HEK293T (cell line): ENCODE results near the gene ARRDC3.

ENCODE experiments used
- CTCF ChIA-PET: fragments of 350-600 bp; formaldehyde crosslinking; extraction: SDS; loops from one replicate; lab custom pipeline; 2021; ENCODE audit warnings: antibody characterized with exemption, inconsistent platforms; lab: Yijun Ruan, JAX
- POLR2A ChIA-PET: fragments of 350-600 bp; formaldehyde crosslinking; extraction: SDS; loops from one replicate; lab custom pipeline; 2020; ENCODE audit warnings: antibody characterized with exemption, inconsistent platforms; lab: Yijun Ruan, JAX
- DNase-seq: peaks from one replicate; pipeline ENCODE4 v3.0.0; 2012; ENCODE audit warnings: mixed read lengths; ENCODE audit errors: extremely low spot score
- ARNT ChIP-seq: fragments of 450-650 bp; IDR thresholded peaks from 2 replicates; pipeline ENCODE4 v1.6.1; 2017; ENCODE audit warnings: mild to moderate bottlenecking
- BHLHE40 ChIP-seq: fragments of 450-650 bp; IDR thresholded peaks from 2 replicates; pipeline ENCODE4 v1.6.1; 2016; ENCODE audit warnings: mild to moderate bottlenecking, moderate library complexity, borderline replicate concordance
- CTBP1 ChIP-seq: fragments of 450-650 bp; IDR thresholded peaks from 2 replicates; pipeline ENCODE4 v1.6.1; 2016; ENCODE audit warnings: borderline replicate concordance
- ELF4 ChIP-seq: fragments of 450-650 bp; IDR thresholded peaks from 2 replicates; pipeline ENCODE4 v1.6.1; 2017; ENCODE audit warnings: antibody characterized with exemption
- FOXA1 ChIP-seq: fragments of 450-650 bp; IDR thresholded peaks from 2 replicates; pipeline ENCODE4 v1.6.1; 2016; ENCODE audit warnings: mild to moderate bottlenecking
- FOXK2 ChIP-seq: fragments of 450-650 bp; IDR thresholded peaks from 2 replicates; pipeline ENCODE4 v1.6.1; 2016; ENCODE audit warnings: mild to moderate bottlenecking
- FOXM1 ChIP-seq: fragments of 450-650 bp; IDR thresholded peaks from 2 replicates; pipeline ENCODE4 v1.6.1; 2017; ENCODE audit warnings: mild to moderate bottlenecking, borderline replicate concordance
- HDGF ChIP-seq: fragments of 450-650 bp; IDR thresholded peaks from 2 replicates; pipeline ENCODE4 v1.6.1; 2017; ENCODE audit warnings: antibody characterized with exemption, borderline replicate concordance
- L3MBTL2 ChIP-seq: fragments of 450-650 bp; conservative IDR thresholded peaks from 2 replicates; pipeline ENCODE4 v1.6.1; 2016; ENCODE audit warnings: mild to moderate bottlenecking
- LEF1 ChIP-seq: fragments of 450-650 bp; IDR thresholded peaks from 2 replicates; pipeline ENCODE4 v1.6.1; 2017; ENCODE audit warnings: mild to moderate bottlenecking, borderline replicate concordance
- NFRKB ChIP-seq: fragments of 450-650 bp; IDR thresholded peaks from 2 replicates; pipeline ENCODE4 v1.6.1; 2016; ENCODE audit warnings: mild to moderate bottlenecking, moderate library complexity
- SP1 ChIP-seq: fragments of 450-650 bp; IDR thresholded peaks from 2 replicates; pipeline ENCODE4 v1.6.1; 2017
- SUZ12 ChIP-seq: fragments of 450-650 bp; IDR thresholded peaks from 2 replicates; pipeline ENCODE4 v1.6.1; 2016; ENCODE audit warnings: mild to moderate bottlenecking
- TARDBP ChIP-seq: fragments of 450-650 bp; IDR thresholded peaks from 2 replicates; pipeline ENCODE4 v1.6.1; 2016
- ZNF384 ChIP-seq: fragments of 450-650 bp; IDR thresholded peaks from 2 replicates; pipeline ENCODE4 v1.6.1; 2016
- TF ChIP-seq, protein P1 (sequence below): fragments of 450-650 bp; IDR thresholded peaks from 2 replicates; pipeline ENCODE4 v1.6.1; 2016

ARRDC3 gene, protein sequence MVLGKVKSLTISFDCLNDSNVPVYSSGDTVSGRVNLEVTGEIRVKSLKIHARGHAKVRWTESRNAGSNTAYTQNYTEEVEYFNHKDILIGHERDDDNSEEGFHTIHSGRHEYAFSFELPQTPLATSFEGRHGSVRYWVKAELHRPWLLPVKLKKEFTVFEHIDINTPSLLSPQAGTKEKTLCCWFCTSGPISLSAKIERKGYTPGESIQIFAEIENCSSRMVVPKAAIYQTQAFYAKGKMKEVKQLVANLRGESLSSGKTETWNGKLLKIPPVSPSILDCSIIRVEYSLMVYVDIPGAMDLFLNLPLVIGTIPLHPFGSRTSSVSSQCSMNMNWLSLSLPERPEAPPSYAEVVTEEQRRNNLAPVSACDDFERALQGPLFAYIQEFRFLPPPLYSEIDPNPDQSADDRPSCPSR

DNA sequence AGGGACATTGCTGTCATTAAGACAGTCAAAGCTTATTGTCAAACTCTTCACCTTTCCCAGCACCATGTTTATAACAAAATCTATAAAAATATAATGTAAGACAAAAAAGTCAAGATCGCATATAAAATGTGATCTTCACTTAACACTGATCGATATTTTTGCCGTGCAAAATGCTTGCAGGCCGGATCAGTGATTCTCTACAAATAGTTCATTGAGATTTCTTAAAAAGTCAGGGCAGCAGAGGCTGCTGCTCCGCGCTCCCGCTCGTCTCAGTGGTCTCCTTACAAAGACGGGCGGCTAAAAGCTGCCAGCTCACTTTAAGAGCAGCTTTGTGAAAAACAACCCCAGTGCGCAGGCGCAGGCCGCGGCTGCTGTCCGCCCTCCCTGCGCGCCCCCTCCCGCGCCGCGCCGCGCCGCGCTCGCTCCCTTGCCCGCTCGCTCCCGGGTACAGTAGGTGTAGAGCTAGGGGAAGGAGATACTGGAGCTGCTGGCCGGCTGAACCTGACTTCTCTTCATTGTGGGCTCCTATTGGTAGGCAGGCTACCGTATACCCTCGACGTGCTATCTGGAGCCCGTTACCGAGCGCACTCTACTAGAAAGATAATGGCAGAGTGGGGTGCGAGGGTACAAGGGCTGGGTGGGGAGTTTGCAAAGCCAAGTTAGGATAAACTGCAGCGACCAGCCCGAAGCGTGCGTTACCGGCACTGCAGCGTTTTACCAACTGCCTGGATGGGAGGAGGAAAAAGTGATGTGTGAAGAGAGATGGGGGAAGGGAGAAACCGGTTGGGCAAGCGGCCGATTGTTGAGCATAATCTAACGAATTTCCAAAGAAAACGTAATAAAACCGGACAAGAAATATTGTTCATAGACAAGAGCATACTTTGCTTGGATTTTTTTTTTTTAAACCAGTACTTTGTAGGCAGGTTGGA is at the start of gene ARRDC3:
TSS of gene ARRDC3 (minus strand) at position 291 of the 929 bp plus-strand sequence. CDS start at position 66, 225 bp downstream.
- peak; percentile 84 for DNase-seq
- ChIA-PET CTCF (interaction anchor here (0.7 to 4.2 kb wide), 7 partner anchors 34 to 451 kb away, joined by 3 to 32 read pairs (median 9); no protein-coding TSS in a partner anchor), POLR2A (interaction anchor here (0.6 to 3.2 kb wide), 52 partner anchors 8 to 502 kb away, joined by 3 to 22 read pairs (median 4); no protein-coding TSS in a partner anchor)
- TF ChIP-seq L3MBTL2, result peak; percentile 52; the same call in 1 of the 2 replicates
- TF ChIP-seq LEF1, result no peak
- peak; percentile 84 for TF ChIP-seq ELF4
- TF ChIP-seq TARDBP, result no peak

DNA sequence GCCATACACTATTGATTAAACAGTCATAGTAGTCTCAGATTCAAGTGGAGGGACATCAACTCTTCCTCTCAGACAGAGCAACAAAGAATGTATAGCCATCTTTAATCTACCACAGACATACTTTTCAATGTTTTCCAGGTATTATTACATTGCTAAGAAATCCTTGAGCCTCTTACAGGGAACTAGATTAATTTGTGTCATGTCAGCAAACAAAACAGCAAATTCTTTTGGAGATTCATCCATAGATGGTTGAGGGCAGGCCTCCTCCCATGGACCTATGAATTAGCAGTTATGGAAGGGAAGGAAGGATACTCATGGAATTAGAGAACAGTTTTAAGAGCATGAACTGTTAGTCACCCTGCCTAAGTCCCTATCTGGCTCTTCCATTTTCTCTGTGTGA is 47.8 kb upstream of the ARRDC3 start:
- no peak for DNase-seq
- ChIA-PET CTCF (interaction anchor here (1.2 kb wide), 1 partner anchor 12 kb away, joined by 5 read pairs; no protein-coding TSS in a partner anchor), POLR2A (no interaction called here)
- TF ChIP-seq TARDBP, result no peak
- no peak for TF ChIP-seq NFRKB
- TF ChIP-seq LEF1, result no peak
- TF ChIP-seq FOXA1, result no peak
- no peak for TF ChIP-seq ARNT
- TF ChIP-seq ZNF384, result no peak
- no peak for TF ChIP-seq BHLHE40
- TF ChIP-seq HDGF, result no peak
- TF ChIP-seq SP1, result no peak
- TF ChIP-seq FOXK2, result no peak
- TF ChIP-seq L3MBTL2, result no peak
- TF ChIP-seq, protein P1, sequence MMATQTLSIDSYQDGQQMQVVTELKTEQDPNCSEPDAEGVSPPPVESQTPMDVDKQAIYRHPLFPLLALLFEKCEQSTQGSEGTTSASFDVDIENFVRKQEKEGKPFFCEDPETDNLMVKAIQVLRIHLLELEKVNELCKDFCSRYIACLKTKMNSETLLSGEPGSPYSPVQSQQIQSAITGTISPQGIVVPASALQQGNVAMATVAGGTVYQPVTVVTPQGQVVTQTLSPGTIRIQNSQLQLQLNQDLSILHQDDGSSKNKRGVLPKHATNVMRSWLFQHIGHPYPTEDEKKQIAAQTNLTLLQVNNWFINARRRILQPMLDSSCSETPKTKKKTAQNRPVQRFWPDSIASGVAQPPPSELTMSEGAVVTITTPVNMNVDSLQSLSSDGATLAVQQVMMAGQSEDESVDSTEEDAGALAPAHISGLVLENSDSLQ, result no peak
- TF ChIP-seq FOXM1, result no peak

DNA sequence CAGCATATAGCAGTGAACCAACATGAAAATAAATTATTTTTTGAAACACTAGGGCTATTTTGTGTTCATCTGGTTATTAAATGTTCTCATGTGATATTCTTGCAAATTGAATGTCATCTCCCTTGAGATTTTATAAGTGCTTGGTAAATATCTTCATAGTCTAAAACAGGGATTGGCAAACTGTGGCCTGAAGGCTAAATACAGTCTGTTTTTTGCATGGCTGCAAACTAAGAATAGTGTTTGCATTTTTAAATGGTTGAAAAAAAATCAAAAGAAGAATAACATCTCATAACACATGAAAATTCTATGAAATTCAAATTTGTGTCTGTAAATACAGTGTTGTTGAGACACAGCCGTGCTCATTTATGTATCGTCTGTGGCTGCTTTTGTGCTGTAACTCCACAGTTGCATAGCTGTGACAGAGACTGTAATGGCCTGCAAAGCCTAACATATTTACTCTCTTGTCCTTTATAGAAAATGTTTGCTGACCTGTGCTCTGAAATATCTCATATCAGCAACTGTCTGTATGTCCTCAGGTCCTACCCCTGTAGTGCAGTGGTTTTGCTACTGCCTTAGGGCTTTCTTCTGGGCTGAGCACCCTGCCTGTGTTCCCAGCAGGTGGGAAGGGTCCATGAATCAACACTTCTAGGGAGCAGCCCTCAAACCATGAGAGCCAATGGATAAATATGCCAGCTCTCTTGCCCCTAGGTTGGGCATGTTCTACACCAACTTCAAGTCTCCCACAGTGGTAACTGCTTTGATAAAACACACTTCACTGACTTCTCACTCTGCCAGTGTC is 41.7 kb upstream of the ARRDC3 start:
- TF ChIP-seq SP1 (no peak), FOXM1 (no peak), TARDBP (no peak), LEF1 (no peak), ELF4 (no peak), L3MBTL2 (no peak), FOXA1 (no peak), FOXK2 (no peak), SUZ12 (no peak), ARNT (no peak), HDGF (no peak), ZNF384 (no peak), CTBP1 (no peak), BHLHE40 (no peak), NFRKB (no peak)
- TF ChIP-seq, protein P1, result no peak
- POLR2A ChIA-PET, result no interaction called here
- no peak for DNase-seq
- CTCF ChIA-PET, result no interaction called here

DNA sequence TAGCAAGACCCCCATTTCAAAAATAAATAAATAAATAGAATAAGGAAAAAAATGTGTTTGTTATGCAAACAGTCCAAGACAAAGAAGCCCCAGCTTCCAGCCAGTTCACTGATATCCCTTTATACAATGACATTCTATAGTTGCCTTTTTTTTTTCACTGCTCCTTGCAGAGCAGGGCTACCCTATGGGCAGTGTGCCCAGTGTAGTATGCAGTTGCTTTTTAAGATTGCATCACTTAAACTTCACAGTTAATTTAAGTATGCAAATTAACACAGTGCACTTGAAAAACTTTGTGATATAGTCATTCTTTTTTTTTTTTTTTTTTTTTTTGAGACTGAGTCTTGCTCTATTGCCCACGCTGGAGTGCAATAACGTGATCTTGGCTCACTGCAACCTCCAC is 40.8 kb upstream of the ARRDC3 start:
- DNase-seq, result no peak
- TF ChIP-seq SP1 (no peak), LEF1 (no peak), NFRKB (no peak), SUZ12 (no peak), ZNF384 (no peak), ELF4 (no peak), FOXA1 (no peak), L3MBTL2 (no peak)
- POLR2A ChIA-PET, result no interaction called here
- CTCF ChIA-PET, result no interaction called here

DNA sequence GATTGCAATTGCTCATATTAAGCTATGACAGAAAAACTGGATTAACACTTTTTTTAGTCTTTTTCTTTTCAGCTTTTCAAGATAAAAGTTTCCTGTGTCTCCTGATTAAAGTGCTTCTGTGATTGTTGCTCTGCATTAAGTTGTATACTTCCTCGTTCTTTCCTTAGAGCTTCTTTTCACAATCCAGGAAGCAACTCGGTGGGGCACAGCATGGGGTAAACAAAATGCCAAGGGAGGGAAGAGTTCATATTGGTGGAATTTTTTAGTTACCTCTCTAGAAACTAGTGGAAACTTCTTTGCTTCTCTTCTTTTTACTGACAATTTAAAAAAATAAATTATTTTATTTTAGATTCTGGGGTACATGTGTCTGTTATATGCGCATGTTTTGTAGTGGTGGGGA is 37.8 kb upstream of the ARRDC3 start:
- TF ChIP-seq HDGF, result no peak
- TF ChIP-seq LEF1, result no peak
- TF ChIP-seq FOXK2, result no peak
- no peak for TF ChIP-seq TARDBP
- no peak for TF ChIP-seq SP1
- no peak for TF ChIP-seq L3MBTL2
- no peak for TF ChIP-seq NFRKB
- TF ChIP-seq ARNT, result no peak
- TF ChIP-seq ELF4, result no peak
- TF ChIP-seq SUZ12, result no peak
- TF ChIP-seq, protein P1, result no peak
- TF ChIP-seq ZNF384, result no peak
- no peak for TF ChIP-seq FOXA1
- CTCF ChIA-PET, result interaction anchor here (0.5 to 0.7 kb wide), 2 partner anchors 36 to 1139 kb away, joined by 3 read pairs; no protein-coding TSS in a partner anchor
- POLR2A ChIA-PET, result no interaction called here
- DNase-seq, result no peak
